NCI-H2107 treated with DMSO at 0.1 percent for 48 hours (cell line): ENCODE measurements around the gene C17orf67.

Source experiments
- DNase-seq: peaks from one replicate; lab custom pipeline; 2025; ENCODE audit not compliant: unreplicated experiment; lab: John Stamatoyannopoulos, UW

The C17orf67 gene

DNA sequence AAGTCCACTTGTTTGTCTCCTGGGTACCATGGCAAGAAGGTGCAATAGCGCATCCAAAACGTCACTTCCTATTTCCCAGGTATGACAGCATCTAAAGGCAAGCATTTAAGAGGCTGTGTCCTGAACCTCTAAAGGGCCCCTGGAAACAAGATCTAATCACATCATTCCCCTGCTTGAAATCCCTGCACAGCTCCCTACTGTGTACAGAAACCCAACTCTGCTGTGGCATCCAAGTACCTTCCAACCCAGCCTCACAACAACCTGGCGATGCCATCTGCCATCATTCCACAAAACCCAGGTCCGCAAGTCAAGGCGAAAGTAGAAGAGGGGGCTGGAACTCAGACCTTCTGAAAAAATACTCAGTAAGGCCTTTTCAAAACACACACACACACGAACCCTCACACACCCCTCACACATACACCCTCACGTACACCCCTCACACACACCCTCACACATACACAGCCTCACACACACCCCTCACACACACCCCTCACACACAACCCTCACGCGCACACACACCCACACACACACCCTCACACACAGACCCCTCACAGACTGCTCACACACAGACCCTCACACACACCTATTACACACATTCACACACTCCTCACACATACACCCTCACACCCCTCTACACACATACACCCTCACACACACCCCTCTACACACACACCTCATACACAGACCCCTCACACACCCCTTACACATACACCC lies 24.5 kb downstream of the C17orf67 start:
- DNase-seq: no peak

DNA sequence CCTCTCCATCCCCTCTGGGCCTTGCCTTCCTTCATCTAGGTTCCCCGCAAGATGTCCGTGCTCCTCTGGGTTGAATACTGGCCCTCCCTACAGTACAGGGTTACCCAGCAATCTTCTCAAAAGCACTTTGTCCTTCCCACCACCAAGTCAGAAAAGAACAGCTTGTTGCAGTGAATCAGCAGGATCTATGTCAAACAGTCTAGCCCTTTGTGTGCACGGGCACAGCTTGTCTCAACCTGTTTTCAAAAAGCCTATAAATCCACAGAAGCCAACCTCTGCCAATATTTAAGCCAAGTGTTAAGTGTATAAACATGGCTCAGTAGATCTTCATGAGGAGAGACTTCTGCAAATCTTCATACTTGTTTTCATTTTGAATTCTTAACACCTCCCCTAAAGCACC lies 25.2 kb downstream of the C17orf67 start:
- no peak for DNase-seq

DNA sequence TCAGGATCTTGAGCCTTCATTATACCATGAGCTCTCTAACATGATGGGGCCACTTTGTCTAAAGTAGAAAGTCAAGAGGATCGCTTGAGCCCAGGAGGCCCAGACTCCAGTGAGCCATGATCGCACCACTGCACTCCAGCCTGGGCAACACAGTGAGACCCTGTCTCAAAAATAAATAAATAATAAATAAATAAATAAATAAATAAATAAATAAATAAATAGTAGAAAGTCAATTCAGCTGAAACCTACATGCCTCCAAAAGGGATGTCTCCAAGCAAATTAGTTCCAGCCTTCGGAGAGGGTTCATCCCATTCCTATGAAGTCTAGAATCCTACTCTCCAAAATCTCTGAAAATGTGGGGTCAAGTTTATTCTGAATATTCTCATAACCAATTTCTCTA lies 26.0 kb downstream of the C17orf67 start:
- no peak for DNase-seq

DNA sequence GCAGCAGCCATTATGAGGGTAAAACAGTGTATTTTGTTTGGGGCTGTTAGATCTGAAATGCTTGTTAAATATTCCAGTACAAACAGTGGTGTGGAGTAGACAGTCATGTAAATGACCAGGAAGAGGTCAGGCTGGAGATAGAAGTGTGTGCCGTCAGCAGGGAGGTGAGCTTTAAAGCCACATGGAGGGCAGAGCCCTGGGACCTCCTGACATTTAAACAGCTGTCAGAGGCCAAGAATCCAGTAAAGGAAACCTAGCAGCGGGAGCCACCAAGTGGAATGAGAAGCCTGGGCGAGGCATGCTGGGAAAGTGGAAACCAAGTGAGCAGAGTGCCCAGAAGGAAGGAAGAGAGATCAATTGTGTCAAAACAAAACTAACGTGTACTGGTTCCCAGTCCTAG lies 26.8 kb downstream of the C17orf67 start:
- DNase-seq: no peak

DNA sequence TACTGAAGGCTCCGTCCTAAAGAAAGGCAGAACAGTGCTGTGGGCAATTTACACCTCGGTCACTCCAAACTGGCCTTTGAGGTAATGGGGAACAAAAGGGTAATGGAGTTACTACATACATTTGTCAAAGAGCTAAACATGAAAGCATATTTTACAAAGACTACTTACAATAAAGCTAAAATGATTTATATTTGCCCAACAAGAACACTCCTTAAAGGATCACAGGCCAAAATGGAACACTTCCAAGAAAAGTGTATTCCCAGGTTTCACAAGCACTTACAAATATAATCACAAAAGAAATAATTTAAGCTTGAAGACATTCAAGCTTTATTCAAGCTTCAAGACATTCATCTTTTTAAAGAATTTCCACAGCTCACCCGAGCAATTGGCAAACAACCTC lies 29.3 kb downstream of the C17orf67 start:
- DNase-seq: no peak

DNA sequence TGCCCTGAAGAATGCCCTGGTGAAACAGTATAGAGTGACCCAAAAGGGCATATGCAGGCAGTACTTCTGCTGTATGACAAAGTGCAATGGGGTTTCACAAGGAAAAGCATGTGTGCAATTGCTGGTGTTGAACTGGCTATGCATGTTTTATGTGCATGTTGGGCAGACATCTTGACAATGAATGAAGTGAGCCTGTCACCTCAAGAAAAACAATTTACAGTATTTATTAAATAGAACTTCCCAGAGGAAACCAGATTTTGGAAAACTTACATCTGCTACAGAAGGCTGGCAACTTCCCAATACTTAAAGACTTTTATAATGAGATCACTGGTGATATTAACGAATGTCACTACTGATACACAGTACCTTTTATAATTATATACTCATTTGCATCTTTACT lies 30.6 kb downstream of the C17orf67 start:
- DNase-seq: no peak

DNA sequence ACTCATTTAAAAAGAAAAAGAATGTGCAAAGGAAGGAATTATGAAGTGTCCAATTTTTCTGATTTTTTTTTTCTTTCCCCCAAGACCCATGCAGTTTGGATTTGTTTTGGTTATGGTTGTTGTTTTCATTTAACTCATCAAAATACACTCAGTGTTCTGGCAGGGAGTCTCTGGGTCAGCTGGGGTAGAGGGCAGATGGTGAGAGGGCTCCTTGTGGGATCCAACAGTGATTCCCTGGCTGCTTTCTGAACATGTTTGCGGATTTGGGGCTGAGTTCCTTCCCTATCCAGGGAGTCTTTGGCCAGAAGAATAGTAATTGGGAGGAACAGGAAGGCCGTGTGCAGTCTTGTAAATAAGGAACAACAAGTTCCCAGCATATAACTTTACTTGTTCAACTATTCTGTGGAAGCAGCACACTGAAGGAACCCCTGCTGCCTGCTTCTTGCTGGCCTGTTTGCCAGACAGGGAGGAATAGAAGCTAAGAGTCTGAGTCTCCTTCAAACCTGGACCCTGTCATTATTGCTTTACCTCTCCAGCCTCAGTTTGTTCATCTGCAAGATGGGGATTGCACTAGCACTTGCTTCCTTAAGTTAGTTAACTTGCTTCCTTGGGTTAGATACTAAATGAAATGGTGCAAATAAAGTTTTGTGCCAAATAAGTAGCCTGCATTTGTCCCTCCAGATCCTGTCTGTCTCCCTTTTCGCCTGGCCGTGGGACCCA lies 32.1 kb downstream of the C17orf67 start:
- no peak for DNase-seq

DNA sequence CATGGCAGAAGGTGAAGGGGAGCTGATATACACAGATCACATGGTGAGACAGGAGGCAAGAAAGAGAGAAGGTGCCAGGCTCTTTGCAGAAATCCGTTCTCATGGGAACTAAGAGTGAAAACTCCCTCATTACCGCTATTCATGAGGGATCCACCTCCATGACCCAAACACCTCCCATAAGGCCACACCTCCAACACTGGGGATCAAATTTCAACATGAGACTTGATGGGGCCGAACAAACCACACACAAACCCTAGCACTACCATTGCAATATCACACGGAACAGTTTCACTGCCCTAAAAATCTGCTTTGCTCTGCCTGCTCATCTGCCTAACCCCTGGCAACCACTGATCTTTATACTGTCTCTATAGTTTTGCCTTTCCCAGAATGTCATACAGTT lies 34.8 kb downstream of the C17orf67 start:
- no peak for DNase-seq

DNA sequence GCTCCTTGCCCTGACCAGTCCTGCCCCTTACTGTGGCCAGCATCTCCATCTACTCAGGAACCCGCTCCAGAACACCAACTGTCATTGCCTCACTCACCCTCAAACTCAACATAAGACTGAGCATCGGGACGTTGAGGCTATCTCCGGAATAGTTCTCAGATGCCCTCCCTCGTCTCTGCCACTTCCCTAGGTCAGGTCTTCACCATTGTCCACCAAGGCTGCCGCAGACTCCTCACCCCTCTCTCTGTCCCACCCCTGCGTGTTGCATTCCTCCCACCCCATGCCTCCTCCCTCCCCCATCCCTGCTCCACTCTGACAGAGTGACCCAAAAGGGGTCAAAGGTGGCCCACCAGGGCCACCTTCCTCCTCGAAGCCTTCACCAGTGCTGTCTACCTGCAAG lies 37.2 kb downstream of the C17orf67 start:
- DNase-seq: no peak

DNA sequence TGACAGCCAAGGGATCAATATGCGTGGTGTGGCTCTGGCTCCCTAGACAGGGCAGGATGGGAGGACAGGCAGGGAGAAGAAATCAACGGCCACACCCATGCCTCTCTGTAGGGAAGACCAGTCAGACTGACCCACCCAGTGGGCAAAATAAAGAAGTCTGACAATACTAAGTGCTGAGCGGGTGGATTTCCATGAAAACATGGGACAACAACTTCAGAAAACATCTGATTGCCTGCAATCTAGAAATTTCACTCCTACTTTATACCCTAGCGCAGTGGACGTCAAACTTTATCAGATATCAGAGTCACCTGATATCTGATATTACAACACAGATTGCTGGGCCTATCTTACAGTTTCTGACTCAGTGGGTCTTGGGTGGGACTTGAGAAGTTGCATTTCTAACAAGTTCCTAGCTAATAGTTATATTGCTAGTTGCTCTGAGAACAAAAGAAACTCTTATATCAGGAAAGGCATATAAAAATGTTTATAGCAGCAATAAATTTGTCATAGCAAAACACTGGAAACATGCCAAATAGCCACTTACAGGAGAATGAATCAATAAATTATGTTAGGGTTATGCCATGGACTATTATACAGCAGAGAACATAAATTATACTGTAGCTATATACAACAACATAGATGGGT lies 38.4 kb downstream of the C17orf67 start:
- no peak for DNase-seq

DNA sequence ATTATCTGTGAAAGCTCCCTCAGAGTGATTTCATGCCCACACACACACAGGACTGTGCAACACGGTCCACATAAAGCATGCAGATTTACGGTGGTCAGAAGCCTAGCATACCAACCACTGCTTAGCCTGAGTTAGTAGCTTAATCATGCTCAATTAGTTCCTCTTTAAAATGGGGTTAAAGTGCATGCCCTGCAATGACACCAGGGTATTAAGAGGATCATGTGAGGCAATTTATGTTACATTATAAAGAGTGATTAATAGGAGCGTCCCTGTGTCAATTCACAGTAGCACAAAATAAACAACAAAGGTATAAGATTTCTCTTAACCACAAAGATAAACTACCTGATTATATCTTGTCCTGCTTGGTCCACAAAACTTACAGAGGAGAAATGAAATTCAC lies 39.8 kb downstream of the C17orf67 start:
- DNase-seq: no peak

DNA sequence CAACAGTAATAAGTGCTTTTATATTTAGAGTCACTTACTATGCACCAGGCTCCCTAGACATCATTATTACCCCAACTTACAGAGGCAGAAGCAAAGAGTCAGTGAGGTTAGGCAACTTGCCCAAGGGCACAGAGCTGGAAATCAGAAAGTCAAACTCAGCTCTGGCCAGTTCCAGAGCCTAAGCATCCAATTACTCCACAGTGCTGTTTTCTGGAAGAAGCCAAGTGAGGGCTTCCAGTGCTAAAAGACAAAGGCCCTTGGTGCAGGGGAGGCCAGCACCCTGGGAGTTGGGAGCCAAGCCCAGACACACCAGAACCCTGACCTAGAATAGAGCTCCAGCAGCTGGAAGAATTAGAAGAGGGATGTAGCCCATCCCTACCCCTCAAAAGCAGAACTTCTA lies 40.2 kb downstream of the C17orf67 start:
- no peak for DNase-seq

DNA sequence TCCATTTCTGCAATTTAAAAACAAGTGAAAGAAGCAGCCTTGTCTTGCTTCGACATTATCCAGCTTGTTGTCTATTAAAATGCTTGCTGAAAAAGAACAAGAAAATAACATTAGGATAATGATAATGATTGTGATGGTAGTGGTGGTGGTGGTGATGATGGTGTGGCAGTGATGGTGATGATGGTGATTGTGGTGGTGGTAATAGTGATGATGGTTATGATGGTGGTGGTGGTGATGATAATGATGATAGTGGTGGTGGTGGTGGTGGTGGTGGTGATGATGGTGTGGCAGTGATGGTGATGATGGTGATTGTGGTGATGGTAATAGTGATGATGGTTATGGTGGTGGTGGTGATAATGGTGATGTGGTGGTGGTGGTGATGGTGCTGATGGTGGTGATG lies 41.5 kb downstream of the C17orf67 start:
- DNase-seq: no peak

DNA sequence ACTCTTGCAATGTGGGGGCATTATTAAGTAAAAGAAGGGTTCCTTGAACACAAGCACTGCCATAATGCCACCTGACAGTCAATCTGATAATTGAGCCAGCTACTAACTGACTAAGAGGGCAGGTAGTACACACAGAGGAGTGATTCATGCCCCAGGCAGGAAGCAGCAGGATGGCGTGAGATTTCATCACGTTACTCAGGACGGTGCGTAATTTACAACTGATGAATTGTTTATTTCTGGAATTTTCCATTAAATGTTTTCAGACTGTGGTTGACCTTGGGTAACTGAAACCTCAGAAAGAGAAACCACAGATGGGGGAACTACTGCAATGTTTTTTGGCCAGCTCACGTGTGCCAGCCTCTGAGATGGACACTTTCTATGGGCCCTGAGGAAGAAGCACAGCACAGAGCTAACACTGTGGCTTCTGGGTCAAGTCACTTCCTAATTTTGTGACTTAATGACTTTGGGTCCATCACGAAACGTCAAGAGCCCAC lies 46.7 kb downstream of the C17orf67 start:
- DNase-seq: no peak

DNA sequence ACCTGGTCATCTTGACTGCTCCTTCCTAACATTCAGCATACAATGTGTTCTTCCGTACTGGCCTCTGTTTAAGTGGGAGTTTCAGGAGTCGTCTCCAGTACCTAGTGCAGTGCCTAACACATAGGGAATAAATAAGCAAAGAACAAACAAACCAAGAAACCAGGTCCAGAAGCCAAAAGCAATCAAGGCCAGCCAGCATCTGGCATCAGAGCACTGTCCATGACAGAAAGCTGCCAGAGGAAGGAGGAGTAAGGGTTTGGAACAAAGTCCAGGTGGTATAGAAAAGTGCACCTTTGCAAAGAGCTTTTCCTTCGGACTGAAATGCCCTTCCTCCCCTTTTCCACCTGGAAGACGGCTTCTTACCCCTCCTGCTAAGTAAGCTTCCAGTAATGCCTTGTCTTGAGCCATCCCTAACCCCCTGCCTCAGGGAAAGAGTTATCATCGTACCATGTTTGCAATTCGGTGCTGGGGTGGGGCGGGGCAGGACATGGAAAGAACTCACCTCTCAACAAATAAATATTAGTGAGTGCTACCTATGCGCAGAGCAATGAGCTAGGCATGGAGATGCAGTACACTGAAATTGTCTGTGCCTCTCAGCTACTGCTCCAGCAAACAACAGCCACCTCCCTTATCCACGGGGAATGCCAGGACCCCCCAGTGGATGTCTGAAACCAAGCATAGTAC lies 47.6 kb downstream of the C17orf67 start:
- DNase-seq: no peak

DNA sequence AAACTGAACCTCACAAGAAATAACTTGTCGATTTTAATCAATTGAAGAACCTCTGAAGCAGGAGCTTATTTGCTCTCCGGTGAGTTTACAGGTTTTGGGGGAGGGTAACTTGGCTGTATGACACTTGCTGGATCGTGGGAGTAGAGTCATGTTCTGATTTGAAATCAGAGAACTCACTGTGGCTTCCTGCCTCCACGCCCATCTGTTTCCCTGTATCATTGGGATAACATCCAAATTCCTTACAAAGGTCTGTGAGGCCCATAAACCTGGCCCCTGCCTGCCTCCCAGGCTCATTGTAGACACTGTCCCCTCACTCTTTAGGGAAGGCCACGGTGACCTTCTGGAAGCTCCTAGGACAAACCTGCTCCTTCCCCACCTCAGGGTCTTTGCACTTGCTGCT lies 48.3 kb downstream of the C17orf67 start:
- DNase-seq: no peak

DNA sequence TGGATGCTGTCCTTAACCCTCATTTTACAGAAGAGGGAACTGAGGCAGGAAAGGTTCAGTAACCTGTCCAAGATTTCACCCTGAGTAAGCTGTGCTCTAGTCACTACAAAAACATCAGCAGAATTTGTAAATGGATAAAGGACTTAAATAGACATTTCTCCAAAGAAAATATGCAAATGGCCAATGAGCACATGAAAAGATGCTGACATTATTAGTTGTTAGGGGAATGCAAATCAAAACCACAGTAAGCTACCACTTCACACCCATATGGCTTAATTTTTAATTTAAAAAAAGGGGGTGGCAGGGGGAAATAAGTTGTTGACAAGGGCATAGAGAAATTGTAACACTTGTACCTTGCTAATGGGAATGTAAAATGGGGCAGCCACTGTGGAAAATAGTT lies 51.4 kb downstream of the C17orf67 start:
- no peak for DNase-seq

DNA sequence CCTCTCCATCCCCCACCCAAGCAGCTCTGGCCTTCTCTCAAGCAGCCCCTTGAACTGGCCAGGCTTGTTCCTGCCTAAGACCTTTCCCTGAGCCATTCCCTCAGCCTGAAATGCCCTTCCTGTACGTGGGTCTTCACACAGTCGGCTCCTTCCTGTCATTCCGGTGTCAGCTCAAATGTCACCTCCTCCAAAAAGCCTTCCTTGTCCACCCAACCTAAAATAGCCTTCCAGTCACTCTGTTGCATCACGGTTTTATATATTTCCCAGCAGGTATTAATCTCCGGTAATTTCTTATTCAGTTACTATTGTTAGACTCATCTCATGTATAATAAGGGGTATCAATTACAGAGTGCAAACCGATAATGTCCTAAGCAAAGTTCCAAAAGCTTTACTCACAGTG lies 51.8 kb downstream of the C17orf67 start:
- no peak for DNase-seq

DNA sequence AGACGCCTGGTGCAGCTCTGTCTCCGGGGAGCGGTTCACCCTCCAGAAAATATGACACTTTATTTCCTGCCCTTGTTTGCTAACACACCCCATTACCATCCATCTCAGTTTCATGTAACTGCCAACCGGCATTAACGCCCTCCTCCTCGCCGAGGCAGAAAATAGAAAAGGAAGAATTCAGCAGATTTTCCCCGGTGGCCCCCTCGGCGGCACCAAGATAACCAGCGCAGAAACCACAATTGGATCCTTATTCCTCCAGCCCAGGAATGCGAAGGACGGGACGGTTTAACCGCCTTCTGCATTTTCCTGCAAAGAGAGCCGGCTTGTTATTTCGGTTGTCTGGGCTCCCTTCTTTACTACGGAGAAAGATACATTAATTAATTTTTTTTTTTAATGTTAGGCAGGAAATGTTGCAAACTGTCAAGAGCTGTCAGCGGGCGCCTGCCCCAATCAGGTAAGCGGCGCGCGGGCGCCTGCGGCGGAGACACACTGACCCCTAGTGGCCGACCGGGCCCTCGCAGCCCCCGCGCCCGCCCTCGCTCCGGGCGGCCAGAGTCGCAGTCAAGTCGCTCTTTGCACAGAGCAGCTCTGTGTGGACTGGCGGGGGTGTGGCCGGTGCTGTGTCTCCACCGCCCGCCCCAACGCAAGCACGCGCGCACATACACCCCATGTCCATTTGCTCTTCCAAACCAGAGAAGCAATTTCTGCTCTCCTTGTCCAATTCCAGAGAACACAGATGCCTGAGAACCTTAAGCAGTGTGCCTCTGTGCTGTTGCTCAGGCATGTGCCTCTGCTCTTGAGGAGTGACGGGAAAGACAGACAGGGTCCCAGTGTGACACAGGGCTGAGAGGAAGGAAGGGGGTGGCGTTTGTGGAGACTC lies 53.6 kb downstream of the C17orf67 start:
- DNase-seq: peak; percentile 25

DNA sequence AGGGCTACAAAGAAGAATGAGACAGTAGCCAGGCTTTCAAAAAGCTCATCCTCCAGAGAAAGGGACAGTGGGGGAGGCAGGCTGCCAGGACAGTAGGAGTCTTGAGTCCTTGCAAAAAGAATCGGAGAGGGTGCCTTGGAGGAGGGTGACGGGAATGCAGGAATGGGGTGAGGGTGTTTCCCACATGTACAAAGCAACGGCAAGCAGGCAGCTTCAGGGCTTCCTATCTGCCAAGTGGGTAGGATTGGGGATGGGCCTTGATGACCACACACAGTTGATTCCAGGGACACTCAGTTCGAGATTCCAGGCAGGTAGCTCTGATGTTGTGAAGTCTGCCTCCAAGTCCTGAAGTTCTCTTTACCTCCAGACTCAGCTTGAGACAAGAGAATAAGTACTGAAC lies 54.4 kb downstream of the C17orf67 start:
- no peak for DNase-seq

DNA sequence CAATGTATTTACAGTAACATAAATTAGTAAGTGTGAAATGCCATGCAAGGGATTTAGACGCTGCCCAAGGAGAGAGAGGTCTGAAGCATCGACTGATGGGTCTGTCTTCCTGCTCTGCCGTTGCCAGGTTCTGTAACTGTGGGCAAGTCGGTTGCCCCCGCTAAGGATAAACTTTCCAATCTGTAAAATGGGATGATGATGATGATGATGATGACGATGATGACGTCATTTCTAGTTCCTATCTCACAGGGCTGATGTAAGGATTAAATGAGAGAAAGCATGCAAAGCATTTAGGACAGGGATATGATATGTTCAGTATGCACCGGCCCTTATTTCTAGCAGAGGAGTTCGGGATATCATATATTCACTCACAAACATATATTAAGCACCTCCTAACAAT lies 54.8 kb downstream of the C17orf67 start:
- DNase-seq: no peak
